Measurements from ENCODE around the gene ACSF3. TPM values are rescaled to one million over a fixed set of nuclear protein-coding genes. Genes with fewer than 3 reads are reported as not detected.
"Not testable (repeated sequence)": the region's sequence is repeated elsewhere in the genome, so short reads cannot be mapped to it uniquely, and the experiment has no call there.

ACSF3 gene
- total RNA-seq, 4 donors from 2014 or later: 17.8 to 20.7 (median 19.4) TPM

GRCh38 chr16:89071686-89072547 is 21.7 kb upstream of the ACSF3 start:
- H3K27ac ChIP-seq: no peak overlapping the region
- in situ Hi-C loops (cut with MboI; ENCODE audit: low sequenced_read_pairs in 4 of 4): no loop called here
- H3K36me3 ChIP-seq: no peaks in the 10 kb centered on the region
- peaks cover 16 to 37% (median 34%) of the 10 kb centered on the region in 3 donors for H3K27me3 ChIP-seq
- TF ChIP-seq CTCF (IDR thresholded peaks at IDR 0.05 in 4 of 5, conservative IDR thresholded peaks at IDR 0.05 in 1 of 5) (no peak), POLR2A (IDR thresholded peaks at IDR 0.05) (no peak)
- intact Hi-C loops (cut with DNase I; ENCODE audit: low total_unique reads): no loop called here
- H3K4me3 ChIP-seq: no peak overlapping the region
- H3K4me1 ChIP-seq: no peaks in the 10 kb centered on the region
- no peak for DNase-seq
- H3K9me3 ChIP-seq: no peaks in the 10 kb centered on the region
- ATAC-seq: no peak

- H3K27ac ChIP-seq: no peak overlapping the region
- no peaks in the 10 kb centered on the region for H3K9me3 ChIP-seq
- no peak for ATAC-seq
- H3K4me1 ChIP-seq: no peaks in the 10 kb centered on the region
- intact Hi-C loops (cut with DNase I; ENCODE audit: low total_unique reads): no loop called here
- in situ Hi-C loops (cut with MboI; ENCODE audit: low sequenced_read_pairs in 4 of 4): no loop called here
- H3K27me3 ChIP-seq: peaks cover 12 to 33% (median 30%) of the 10 kb centered on the region in 3 donors
- H3K36me3 ChIP-seq: no peaks in the 10 kb centered on the region
- H3K4me3 ChIP-seq: no peak overlapping the region
- no peak for DNase-seq
- TF ChIP-seq CTCF (IDR thresholded peaks at IDR 0.05 in 4 of 5, conservative IDR thresholded peaks at IDR 0.05 in 1 of 5) (no peak), POLR2A (IDR thresholded peaks at IDR 0.05) (no peak)
Observed at GRCh38 chr16:89072548-89073130, 21.0 kb upstream of the ACSF3 start.

GRCh38 chr16:89073346-89074071 is 20.1 kb upstream of the ACSF3 start:
- Histone ChIP-seq H3K9me3 (no peaks in the 10 kb centered on the region), H3K4me3 (no peak overlapping the region), H3K27ac (no peak overlapping the region), H3K4me1 (no peaks in the 10 kb centered on the region), H3K27me3 (peaks cover 12 to 29% (median 22%) of the 10 kb centered on the region in 3 donors), H3K36me3 (no peaks in the 10 kb centered on the region)
- DNase-seq (no peak), ATAC-seq (no peak)
- in situ Hi-C loops (cut with MboI; ENCODE audit: low sequenced_read_pairs in 4 of 4): no loop called here
- TF ChIP-seq POLR2A (IDR thresholded peaks at IDR 0.05) (no peak), CTCF (IDR thresholded peaks at IDR 0.05 in 4 of 5, conservative IDR thresholded peaks at IDR 0.05 in 1 of 5) (no peak)
- intact Hi-C loops (cut with DNase I; ENCODE audit: low total_unique reads): no loop called here

GRCh38 chr16:89074072-89074674 is 19.5 kb upstream of the ACSF3 start:
- H3K36me3 ChIP-seq; H3K4me1 ChIP-seq; H3K4me3 ChIP-seq; ATAC-seq; intact Hi-C loops (cut with DNase I; ENCODE audit: low total_unique reads); H3K27ac ChIP-seq; H3K9me3 ChIP-seq; in situ Hi-C loops (cut with MboI; ENCODE audit: low sequenced_read_pairs in 4 of 4); DNase-seq: not testable (repeated sequence)
- peaks cover 12 to 25% (median 22%) of the 10 kb centered on the region in 3 donors for H3K27me3 ChIP-seq

All from gastrocnemius medialis (tissue), 4 donors.